Ascending aorta (tissue), 2 donors: Measurements from ENCODE around the gene CRHR2. TPM values are rescaled to one million over a fixed set of nuclear protein-coding genes. Genes with fewer than 3 reads are reported as not detected.

ENCODE experiments used
- DNase-seq, 2 donors: peaks; one replicate each; pipeline ENCODE4 v3.0.0-alpha.2; 2019; ENCODE audit warnings: low spot score in 2 of 2
- H3K27ac ChIP-seq, 2 donors: fragments of 200-600 bp; sonication (generic); one replicate each; pipeline ENCODE4 v1.5.1; 2016 to 2017; ENCODE audit warnings: mild to moderate bottlenecking in 1 of 2
- H3K27me3 ChIP-seq: fragments of 200-600 bp; sonication (generic); one replicate; pipeline ENCODE4 v1.5.1; 2017
- H3K36me3 ChIP-seq, 2 donors: fragments of 200-600 bp; sonication (generic); one replicate each; pipeline ENCODE4 v1.5.1; 2016
- H3K4me1 ChIP-seq, 2 donors: fragments of 200-600 bp; sonication (generic); one replicate each; pipeline ENCODE4 v1.5.1; 2016 to 2017; ENCODE audit warnings: mild to moderate bottlenecking in 1 of 2
- H3K4me3 ChIP-seq, 2 donors: fragments of 200-600 bp; sonication (generic); one replicate each; pipeline ENCODE4 v1.5.1; 2016 to 2017; ENCODE audit warnings: mild to moderate bottlenecking in 1 of 2
- H3K9me3 ChIP-seq, 2 donors: fragments of 200-600 bp; sonication (generic); one replicate each; pipeline ENCODE4 v1.5.1; 2016
- intact Hi-C: fragments of 100-400 bp; cut with DNase I; formaldehyde crosslinking; loops from one replicate; pipeline ENCODE4 v1.15.1; 2023
- total RNA-seq: library from RNA; depleted of rRNA; stranded (reverse); fragments of >200 nt; gene quantifications from one replicate; pipeline ENCODE4 v1.1.0, GENCODE V29; 2016
- TF ChIP-seq, protein P1 (sequence below), 3 experiments: fragments of 200-600 bp in 2 of 3; fragments of 450-650 bp in 1 of 3; sonication (generic) in 2 of 3; IDR thresholded peaks; one replicate each; pipeline ENCODE4 v1.5.1; 2016 to 2019; ENCODE audit warnings: antibody characterized with exemption in 3 of 3, mild to moderate bottlenecking in 1 of 3, moderate library complexity in 1 of 3

The CRHR2 gene
- 3.1 TPM for total RNA-seq

- Histone ChIP-seq H3K4me3 (peak within 1 kb of the TSS; percentile 54 to 63), H3K9me3 (no peaks in the 10 kb centered on the region), H3K27me3 (peaks cover 9% of the 10 kb centered on the region), H3K36me3 (no peaks in the 10 kb centered on the region), H3K4me1 (peaks cover 7 to 11% of the 10 kb centered on the region in 2 donors), H3K27ac (no peak within 1 kb of the TSS)
- no peak for DNase-seq
- TF ChIP-seq, protein P1, sequence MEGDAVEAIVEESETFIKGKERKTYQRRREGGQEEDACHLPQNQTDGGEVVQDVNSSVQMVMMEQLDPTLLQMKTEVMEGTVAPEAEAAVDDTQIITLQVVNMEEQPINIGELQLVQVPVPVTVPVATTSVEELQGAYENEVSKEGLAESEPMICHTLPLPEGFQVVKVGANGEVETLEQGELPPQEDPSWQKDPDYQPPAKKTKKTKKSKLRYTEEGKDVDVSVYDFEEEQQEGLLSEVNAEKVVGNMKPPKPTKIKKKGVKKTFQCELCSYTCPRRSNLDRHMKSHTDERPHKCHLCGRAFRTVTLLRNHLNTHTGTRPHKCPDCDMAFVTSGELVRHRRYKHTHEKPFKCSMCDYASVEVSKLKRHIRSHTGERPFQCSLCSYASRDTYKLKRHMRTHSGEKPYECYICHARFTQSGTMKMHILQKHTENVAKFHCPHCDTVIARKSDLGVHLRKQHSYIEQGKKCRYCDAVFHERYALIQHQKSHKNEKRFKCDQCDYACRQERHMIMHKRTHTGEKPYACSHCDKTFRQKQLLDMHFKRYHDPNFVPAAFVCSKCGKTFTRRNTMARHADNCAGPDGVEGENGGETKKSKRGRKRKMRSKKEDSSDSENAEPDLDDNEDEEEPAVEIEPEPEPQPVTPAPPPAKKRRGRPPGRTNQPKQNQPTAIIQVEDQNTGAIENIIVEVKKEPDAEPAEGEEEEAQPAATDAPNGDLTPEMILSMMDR (IDR thresholded peaks at IDR 0.05) = peak in 1 of 3 experiments; percentile 28
- intact Hi-C loops = no loop called here
Observed at GRCh38 chr7:30682212-30683083, at the start of gene CRHR2. CRHR2 (minus strand) TSS chr7:30682456; CDS start chr7:30682280, 176 bp downstream.

- no peak for DNase-seq
- no peaks in the 10 kb centered on the region for H3K36me3 ChIP-seq
- no peaks in the 10 kb centered on the region for H3K9me3 ChIP-seq
- no peak overlapping the region for H3K4me3 ChIP-seq
- no peak overlapping the region for H3K27ac ChIP-seq
- TF ChIP-seq, protein P1 (IDR thresholded peaks at IDR 0.05) = no peak
- intact Hi-C loops = no loop called here
- H3K27me3 ChIP-seq = no peaks in the 10 kb centered on the region
- H3K4me1 ChIP-seq = no peaks in the 10 kb centered on the region
Observed at GRCh38 chr7:30731581-30731980, 49.3 kb upstream of the CRHR2 start.

DNA sequence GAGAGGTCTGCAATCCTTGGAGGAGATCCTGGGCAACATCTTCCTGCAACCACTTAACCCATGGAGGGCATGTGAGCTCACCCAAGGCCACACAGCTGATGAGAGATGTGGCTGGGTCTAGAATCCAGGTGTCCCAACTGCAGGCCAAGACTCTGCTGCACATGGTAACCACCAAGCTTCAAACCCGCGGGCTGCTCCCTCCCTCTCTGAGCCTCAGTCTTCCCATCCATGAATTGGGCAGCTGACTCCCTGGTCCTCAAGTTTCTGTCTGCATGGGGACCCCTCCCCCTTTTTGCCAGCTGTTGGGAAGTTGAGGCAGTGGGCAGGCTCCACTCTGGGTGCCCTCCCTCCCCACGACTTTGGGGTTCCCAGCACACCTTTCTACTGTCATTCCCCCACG is 48.7 kb upstream of the CRHR2 start:
- no peaks in the 10 kb centered on the region for H3K27me3 ChIP-seq
- no peaks in the 10 kb centered on the region for H3K4me1 ChIP-seq
- no peak overlapping the region for H3K27ac ChIP-seq
- no peak for DNase-seq
- TF ChIP-seq, protein P1 (IDR thresholded peaks at IDR 0.05) = no peak
- H3K36me3 ChIP-seq = no peaks in the 10 kb centered on the region
- intact Hi-C loops = no loop called here
- H3K4me3 ChIP-seq = no peak overlapping the region
- H3K9me3 ChIP-seq = no peaks in the 10 kb centered on the region

GRCh38 chr7:30730097-30730496 is 47.8 kb upstream of the CRHR2 start:
- TF ChIP-seq, protein P1 (IDR thresholded peaks at IDR 0.05) = no peak
- Histone ChIP-seq H3K27me3 (no peaks in the 10 kb centered on the region), H3K27ac (no peak overlapping the region), H3K4me1 (no peaks in the 10 kb centered on the region), H3K4me3 (no peak overlapping the region), H3K9me3 (no peaks in the 10 kb centered on the region), H3K36me3 (no peaks in the 10 kb centered on the region)
- intact Hi-C loops = no loop called here
- DNase-seq = no peak

DNA sequence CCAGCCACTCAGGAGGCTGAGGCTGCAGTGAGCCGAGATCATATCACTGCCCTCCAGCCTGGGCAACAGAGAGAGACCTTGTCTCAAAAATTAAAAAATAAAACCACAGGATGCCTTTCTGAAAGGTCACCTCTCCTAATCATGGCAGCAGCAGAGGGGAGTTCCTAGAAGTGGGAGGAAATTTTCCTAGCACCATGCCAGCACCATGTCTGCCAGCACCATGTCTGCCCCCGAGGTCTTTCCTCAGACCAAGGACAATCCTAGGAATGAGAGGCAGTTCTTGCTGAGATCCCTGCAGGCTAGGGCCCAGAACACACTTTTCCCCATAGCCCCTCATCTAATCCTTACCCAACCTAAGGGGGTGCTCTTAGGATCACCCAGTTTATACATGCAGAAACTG is 47.4 kb upstream of the CRHR2 start:
- DNase-seq = no peak
- intact Hi-C loops = no loop called here
- TF ChIP-seq, protein P1 (IDR thresholded peaks at IDR 0.05) = no peak
- no peak overlapping the region for H3K27ac ChIP-seq
- no peaks in the 10 kb centered on the region for H3K4me1 ChIP-seq
- no peaks in the 10 kb centered on the region for H3K27me3 ChIP-seq
- no peaks in the 10 kb centered on the region for H3K9me3 ChIP-seq
- no peak overlapping the region for H3K4me3 ChIP-seq
- H3K36me3 ChIP-seq = no peaks in the 10 kb centered on the region
